ENCODE results near the gene CNN1.

GRCh38 chr19:11598746-11599145 lies 60.1 kb downstream of the CNN1 start:
- TF ChIP-seq EP300 (IDR thresholded peaks at IDR 0.05; ENCODE audit: low read length) (no peak), BCL6 (CRISPR knock-in tag; IDR thresholded peaks at IDR 0.05) (no peak)
